Activated CD4-positive, alpha-beta T cell treated with anti-CD3 and anti-CD28 coated beads, Interleukin-2, Interleukin-6, amounts not matched to agents 100 ng/mL and 50 ng/mL, durations not matched to agents 16 hours and 8 hours (primary cell): ENCODE results near the gene PPP6R2.

Experiments used
- DNase-seq: peaks from one replicate; pipeline ENCODE4 v3.0.0-alpha.2; 2020

PPP6R2 gene

GRCh38 chr22:50342651-50343540 lies at the start of gene PPP6R2:
Gene PPP6R2 (plus strand): TSS chr22:50343327. CDS start chr22:50393909, 50,582 bp downstream.
- DNase-seq = peak; percentile 90

- no peak for DNase-seq
These were observed 49.4 kb upstream of the PPP6R2 start for GRCh38 chr22:50293441-50294318.

DNA sequence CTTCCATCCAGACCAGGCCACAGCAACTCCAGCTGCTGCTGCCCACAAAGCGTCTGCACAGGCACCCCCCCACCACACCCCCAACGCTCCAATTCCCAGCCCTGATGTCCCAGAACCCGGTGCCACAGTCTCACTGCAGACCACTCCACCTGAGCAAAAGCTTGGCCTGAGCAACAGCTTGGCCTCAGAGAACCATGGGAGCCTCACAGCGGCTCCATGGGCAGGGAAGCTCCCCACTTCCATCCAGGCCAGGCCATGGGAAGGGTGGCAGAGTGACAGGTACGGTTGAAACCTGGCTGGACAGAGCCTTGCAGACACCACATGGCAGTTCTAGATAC lies 48.8 kb upstream of the PPP6R2 start:
- no peak for DNase-seq

- no peak for DNase-seq
These were observed 46.3 kb upstream of the PPP6R2 start for GRCh38 chr22:50296658-50297490.

GRCh38 chr22:50297510-50298265 lies 45.4 kb upstream of the PPP6R2 start:
- no peak for DNase-seq

DNA sequence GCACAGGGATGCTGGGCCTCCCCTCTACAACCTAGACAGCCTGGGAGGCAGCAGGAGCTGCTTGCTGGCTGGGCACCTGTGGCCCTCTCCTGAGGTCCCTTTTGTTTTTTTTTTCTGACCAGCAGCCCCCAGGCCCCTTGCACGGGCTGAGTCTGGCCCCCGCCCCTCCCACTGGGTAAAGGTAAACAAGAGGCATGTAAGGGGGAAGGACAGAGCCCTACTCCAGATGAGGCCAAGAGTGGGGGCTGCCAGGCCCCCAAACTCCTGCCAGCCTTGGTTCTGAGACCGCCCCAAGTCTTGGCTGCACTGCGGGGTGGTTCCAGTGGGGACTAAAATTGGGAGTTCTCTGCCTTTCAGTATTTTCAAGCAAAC lies 44.9 kb upstream of the PPP6R2 start:
- DNase-seq = no peak

- DNase-seq = no peak
These were observed 44.0 kb upstream of the PPP6R2 start for GRCh38 chr22:50298937-50299784.

- no peak for DNase-seq
These were observed 43.1 kb upstream of the PPP6R2 start for GRCh38 chr22:50299785-50300619.

GRCh38 chr22:50300620-50301257 lies 42.4 kb upstream of the PPP6R2 start:
- no peak for DNase-seq

GRCh38 chr22:50301581-50301991 lies 41.5 kb upstream of the PPP6R2 start:
- DNase-seq = no peak

DNA sequence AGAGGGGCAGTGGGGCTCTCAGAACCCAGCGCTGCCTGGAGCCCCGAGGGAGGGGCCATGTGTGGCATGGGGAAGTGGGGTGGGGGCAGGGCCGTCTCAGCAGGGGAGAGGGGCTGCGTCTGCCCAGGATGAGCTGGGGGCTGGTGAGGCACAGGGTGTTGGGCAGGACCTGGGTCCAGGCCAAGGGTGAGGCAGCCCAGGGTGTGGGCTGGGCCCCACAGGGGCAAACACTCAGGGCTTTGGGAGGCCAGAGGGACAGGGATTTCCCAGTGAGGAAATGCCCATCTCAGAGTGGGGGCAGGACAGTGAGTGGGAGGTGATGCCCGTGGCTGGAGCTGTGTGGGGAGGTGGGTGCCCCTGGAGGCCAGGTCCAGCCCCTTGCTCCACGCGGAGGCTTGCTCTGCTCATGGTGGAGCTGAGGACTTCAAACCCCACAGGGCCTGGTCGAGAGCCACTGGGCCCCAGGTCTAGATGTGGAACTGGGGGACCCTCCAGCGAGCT lies 41.0 kb upstream of the PPP6R2 start:
- no peak for DNase-seq

GRCh38 chr22:50302564-50302963 lies 40.6 kb upstream of the PPP6R2 start:
- no peak for DNase-seq

- no peak for DNase-seq
These were observed 39.6 kb upstream of the PPP6R2 start for GRCh38 chr22:50303515-50303847.

DNA sequence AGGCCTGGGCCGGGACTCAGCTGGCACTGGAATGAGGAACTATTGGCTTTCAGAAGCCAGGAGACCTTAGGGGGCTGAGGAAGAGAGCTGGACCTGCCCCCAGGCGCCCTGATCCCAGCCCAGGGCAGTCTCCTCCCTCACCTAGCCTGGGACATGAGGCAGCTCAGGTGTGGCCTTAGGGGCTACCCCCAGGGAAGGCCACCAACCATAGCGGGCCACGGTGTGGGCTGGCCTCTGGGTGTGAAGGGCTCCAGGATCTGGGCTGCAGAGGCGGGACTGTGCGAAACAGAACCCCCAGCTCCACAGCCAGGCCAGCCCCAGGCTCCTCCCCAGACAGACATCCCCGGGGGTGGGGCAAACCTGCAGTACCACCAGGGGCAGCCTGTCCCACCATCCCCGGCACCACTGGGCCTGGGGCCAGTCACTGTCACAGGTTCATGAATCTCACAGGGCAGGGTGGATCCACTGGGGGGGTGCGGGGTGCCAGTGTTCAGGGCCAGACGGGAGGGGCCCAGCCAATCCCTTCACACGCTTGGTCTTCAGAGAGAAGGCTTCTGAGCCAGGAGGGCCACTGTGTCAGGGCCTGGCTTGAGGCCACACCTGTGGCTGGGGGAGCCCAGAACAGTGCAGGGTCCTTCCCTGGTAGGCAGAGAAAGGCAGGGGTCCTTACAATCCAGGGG lies 39.1 kb upstream of the PPP6R2 start:
- no peak for DNase-seq

DNA sequence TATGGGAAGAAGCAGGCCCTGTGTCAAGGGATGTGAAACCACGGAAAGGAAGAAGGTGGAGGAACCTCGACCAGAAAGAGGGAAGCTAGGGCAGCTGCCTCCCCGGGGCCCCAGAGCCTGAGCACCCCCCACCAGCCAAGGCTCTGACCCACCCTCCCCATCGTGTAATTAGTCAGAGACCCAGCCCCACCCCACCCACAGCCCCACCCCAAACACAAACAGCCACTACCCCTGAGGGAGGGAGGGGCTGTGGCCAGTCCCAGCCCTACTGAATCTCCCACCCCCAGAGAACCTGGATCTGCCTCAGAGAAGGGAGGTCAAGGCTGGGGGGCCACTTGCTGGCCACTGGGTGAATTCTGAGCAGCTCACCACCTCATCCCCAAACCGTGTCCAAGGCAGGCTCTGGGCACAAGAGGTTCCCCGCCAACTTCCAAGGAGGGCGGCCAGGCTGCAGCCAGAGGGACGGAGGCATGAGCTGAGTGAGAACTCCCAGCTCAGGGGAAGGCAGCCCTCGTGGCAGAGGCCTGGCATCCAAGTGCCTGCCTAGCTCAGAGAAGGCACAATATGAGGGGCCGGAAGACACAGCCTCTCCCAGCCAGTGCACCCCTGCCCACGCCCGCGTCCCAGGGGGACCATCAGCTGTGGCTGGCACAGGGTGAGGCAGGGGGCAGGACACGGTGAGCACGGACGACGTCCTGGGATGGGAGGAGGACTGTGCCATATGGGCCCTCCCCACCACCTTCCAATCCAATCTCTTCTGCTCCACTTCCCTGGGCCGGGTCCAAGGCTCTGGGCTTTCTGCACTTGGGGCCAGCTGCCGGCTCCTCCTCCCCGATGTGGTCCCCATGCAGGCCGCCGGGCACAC lies 38.4 kb upstream of the PPP6R2 start:
- no peak for DNase-seq

DNA sequence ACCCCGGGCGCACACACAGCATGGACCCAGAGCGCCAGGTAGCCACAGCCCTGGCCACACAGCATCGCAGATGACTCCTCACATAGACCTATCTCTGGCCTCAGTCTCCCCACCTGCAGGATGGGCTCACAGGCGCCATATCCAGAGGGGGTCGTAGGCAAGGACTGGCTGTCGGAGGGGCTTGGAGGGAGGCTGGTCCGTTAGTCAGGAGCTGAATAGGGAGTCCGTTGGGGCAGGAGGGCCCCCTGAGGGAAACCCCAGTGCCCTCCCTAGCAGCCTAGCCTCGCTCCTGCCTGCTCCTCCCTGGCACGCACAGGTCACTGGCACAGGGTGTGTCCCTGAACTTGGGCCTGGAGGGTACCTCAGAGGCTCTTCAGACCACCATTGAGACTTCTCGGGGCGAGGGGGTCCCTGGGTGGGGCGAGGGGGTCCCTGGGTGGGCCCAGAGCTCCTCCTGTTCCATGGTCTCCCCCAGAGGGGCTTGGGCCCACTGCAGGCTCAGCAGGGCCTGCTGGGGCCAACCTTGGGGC lies 37.7 kb upstream of the PPP6R2 start:
- DNase-seq = no peak

DNA sequence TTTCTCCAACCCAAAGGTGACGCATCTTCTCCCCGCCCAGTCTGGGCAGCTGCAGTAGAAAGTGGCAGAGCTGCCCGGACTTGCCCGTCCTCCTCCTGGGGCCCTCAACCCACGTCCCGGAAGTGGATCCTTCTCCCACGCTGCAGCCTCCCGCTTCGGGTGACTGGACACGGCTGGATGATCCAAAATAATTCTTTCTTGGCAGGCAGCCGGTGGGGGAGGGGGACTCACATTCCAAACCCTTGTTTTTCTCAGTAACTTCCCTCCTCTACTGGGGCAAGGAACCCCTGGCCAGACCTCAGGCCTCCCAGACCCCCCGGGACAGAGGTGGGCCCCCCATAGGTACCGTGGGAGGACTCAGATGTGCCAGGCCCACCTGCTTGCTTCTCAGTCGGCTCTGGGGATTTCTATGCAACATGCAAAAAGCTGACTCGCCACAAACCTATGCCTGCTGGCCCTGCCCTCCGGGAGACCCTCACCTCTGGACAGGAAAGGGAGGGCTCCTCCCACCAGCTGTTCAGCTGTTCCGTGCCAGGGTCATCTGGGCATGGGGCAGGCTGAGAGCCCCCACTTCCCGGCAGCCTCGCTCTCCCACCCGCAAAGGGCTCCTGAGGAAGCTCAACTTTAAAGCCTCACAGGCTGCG lies 37.1 kb upstream of the PPP6R2 start:
- DNase-seq = peak; percentile 27
